Measurements from ENCODE around the gene CEP112. TPM values are rescaled to one million over a fixed set of nuclear protein-coding genes. Genes with fewer than 3 reads are reported as not detected.
"Not testable (repeated sequence)": the region's sequence is repeated elsewhere in the genome, so short reads cannot be mapped to it uniquely, and the experiment has no call there.

The CEP112 gene
- total RNA-seq, 1 donor from 2014 or later: 26.3 TPM

DNA sequence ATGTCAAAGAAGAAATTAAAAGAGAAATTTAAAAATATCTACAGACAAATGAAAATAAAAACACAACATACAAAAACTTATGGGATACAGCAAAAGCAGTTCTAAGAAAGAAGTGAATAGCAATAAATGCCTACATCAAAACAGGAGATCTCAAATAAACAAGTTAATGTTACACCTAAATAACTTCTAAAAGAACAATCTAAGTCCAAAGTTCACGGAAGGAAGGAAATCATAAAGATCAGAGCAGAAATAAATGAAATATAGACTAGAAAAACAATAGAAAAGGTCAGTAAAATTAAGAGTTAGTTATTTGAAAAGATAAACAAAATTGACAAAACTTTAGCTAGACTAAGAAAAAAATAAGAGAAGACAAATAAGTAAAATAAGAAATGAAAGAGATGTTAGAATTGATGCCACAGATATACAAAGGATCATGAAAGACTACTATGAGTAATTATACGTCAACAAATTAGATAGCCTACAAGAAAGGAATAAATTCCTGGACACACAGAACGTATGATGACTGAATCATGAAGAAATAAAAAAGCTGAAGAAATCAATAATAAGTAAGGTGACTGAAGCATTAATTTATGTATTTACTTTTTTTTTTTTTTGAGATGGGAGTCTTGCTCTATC is 100.4 kb downstream of the CEP112 start:
- Mint-ChIP-seq H3K9me3 (ENCODE audit: unreplicated experiment) (no peaks in the 10 kb centered on the region), H3K4me1 (ENCODE audit: unreplicated experiment) (no peaks in the 10 kb centered on the region), H3K27me3 (ENCODE audit: unreplicated experiment) (no peaks in the 10 kb centered on the region), H3K36me3 (ENCODE audit: low read depth, unreplicated experiment) (peaks cover 30% of the 10 kb centered on the region), H3K4me3 (ENCODE audit: unreplicated experiment) (no peak overlapping the region), H3K27ac (ENCODE audit: unreplicated experiment) (no peak overlapping the region)
- TF ChIP-seq CTCF (IDR thresholded peaks at IDR 0.05; ENCODE audit: unreplicated experiment): no peak
- no peak for DNase-seq (ENCODE audit: low spot score)

DNA sequence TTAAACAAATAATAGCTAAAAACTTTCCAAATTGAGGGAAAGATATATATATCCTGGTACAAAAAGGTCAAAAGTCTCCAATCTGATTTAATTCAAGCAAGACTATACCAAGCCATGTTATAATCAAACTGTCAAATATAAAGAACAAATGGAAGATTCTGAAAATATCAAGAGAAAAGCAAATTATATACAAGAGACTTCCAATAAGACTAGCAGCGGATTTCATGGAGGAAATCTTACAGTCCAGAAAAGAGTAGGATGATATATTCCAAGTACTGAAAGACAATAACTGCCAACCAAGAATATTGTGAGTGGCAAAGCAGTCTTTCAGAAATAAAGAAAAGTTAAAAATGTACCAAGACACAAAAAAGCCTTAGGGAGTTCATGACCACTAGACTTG is 102.2 kb downstream of the CEP112 start:
- TF ChIP-seq CTCF (IDR thresholded peaks at IDR 0.05; ENCODE audit: unreplicated experiment): no peak
- DNase-seq (ENCODE audit: low spot score): no peak
- no peaks in the 10 kb centered on the region for H3K9me3 Mint-ChIP-seq (ENCODE audit: unreplicated experiment)
- H3K4me1 Mint-ChIP-seq (ENCODE audit: unreplicated experiment): no peaks in the 10 kb centered on the region
- no peak overlapping the region for H3K27ac Mint-ChIP-seq (ENCODE audit: unreplicated experiment)
- H3K4me3 Mint-ChIP-seq (ENCODE audit: unreplicated experiment): no peak overlapping the region
- no peaks in the 10 kb centered on the region for H3K27me3 Mint-ChIP-seq (ENCODE audit: unreplicated experiment)
- H3K36me3 Mint-ChIP-seq (ENCODE audit: low read depth, unreplicated experiment): peaks cover 24% of the 10 kb centered on the region

GRCh38 chr17:66088173-66088572 is 103.8 kb downstream of the CEP112 start:
- TF ChIP-seq CTCF (IDR thresholded peaks at IDR 0.05; ENCODE audit: unreplicated experiment): no peak
- DNase-seq (ENCODE audit: low spot score): no peak
- no peak overlapping the region for H3K4me3 Mint-ChIP-seq (ENCODE audit: unreplicated experiment)
- H3K9me3 Mint-ChIP-seq (ENCODE audit: unreplicated experiment): no peaks in the 10 kb centered on the region
- no peak overlapping the region for H3K27ac Mint-ChIP-seq (ENCODE audit: unreplicated experiment)
- no peaks in the 10 kb centered on the region for H3K27me3 Mint-ChIP-seq (ENCODE audit: unreplicated experiment)
- no peaks in the 10 kb centered on the region for H3K4me1 Mint-ChIP-seq (ENCODE audit: unreplicated experiment)
- H3K36me3 Mint-ChIP-seq (ENCODE audit: low read depth, unreplicated experiment): peaks cover 22% of the 10 kb centered on the region

DNA sequence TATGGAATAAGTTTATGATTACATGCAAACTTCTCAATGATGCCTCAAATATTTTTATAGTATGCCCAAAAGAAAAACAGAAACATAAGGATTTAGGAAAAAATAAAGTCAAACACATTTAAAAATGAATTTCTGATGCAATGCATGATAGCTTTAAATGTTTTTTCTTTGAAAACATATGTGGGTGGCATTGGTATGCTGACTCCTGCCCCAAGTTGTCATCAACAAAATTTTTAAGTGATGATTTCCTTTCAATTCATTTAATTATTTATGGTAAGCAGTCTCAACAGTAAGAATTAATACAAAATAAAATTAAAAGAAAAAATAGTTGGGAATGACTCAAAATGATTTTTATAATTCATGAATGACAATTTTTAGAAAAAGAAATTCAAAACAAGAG is 104.9 kb downstream of the CEP112 start:
- Mint-ChIP-seq H3K9me3 (ENCODE audit: unreplicated experiment) (no peaks in the 10 kb centered on the region), H3K27ac (ENCODE audit: unreplicated experiment) (no peak overlapping the region), H3K4me3 (ENCODE audit: unreplicated experiment) (no peak overlapping the region), H3K36me3 (ENCODE audit: low read depth, unreplicated experiment) (peaks cover 20% of the 10 kb centered on the region), H3K4me1 (ENCODE audit: unreplicated experiment) (no peaks in the 10 kb centered on the region), H3K27me3 (ENCODE audit: unreplicated experiment) (no peaks in the 10 kb centered on the region)
- DNase-seq (ENCODE audit: low spot score): no peak
- TF ChIP-seq CTCF (IDR thresholded peaks at IDR 0.05; ENCODE audit: unreplicated experiment): no peak

DNA sequence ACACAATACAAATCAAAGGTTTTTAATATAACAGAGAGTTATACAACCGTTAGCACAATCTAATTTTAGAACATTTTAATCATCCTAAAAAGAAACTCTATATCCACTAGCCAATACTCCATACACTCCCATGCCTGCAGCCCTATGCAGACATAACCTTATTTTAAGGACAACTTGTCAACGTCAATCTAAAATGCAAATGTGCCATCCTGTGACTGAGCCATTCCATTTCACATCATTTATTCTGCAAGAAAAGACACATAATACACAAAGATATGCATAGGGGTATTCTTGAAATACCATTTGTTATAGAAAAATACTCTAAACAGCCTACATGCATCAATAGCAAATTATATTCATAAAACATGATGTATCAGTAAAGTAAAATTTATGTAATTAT is 106.7 kb downstream of the CEP112 start:
- Mint-ChIP-seq H3K4me3 (ENCODE audit: unreplicated experiment) (no peak overlapping the region), H3K4me1 (ENCODE audit: unreplicated experiment) (no peaks in the 10 kb centered on the region), H3K9me3 (ENCODE audit: unreplicated experiment) (no peaks in the 10 kb centered on the region), H3K27ac (ENCODE audit: unreplicated experiment) (no peak overlapping the region), H3K36me3 (ENCODE audit: low read depth, unreplicated experiment) (peaks cover 22% of the 10 kb centered on the region), H3K27me3 (ENCODE audit: unreplicated experiment) (no peaks in the 10 kb centered on the region)
- no peak for DNase-seq (ENCODE audit: low spot score)
- no peak for TF ChIP-seq CTCF (IDR thresholded peaks at IDR 0.05; ENCODE audit: unreplicated experiment)

GRCh38 chr17:66080670-66081069 is 111.3 kb downstream of the CEP112 start:
- H3K4me3 Mint-ChIP-seq (ENCODE audit: unreplicated experiment); H3K9me3 Mint-ChIP-seq (ENCODE audit: unreplicated experiment); H3K27ac Mint-ChIP-seq (ENCODE audit: unreplicated experiment); H3K27me3 Mint-ChIP-seq (ENCODE audit: unreplicated experiment); DNase-seq (ENCODE audit: low spot score): not testable (repeated sequence)
- peaks cover 14% of the 10 kb centered on the region for H3K4me1 Mint-ChIP-seq (ENCODE audit: unreplicated experiment)
- peaks cover 18% of the 10 kb centered on the region for H3K36me3 Mint-ChIP-seq (ENCODE audit: low read depth, unreplicated experiment)
